SK-N-SH treated with all-trans-retinoic acid at 6 μM for 48 hours (cell line): ENCODE data around the gene SRGAP2C.
"Not testable (repeated sequence)": the region's sequence is repeated elsewhere in the genome, so short reads cannot be mapped to it uniquely, and the experiment has no call there.

Experiments
- ISL1 ChIP-seq: fragments of 250-450 bp; sonication (Bioruptor Pico); IDR thresholded peaks from 2 replicates; pipeline ENCODE4 v2.1.2; 2022; ENCODE audit warnings: mild to moderate bottlenecking, moderate library complexity
- OSR1 ChIP-seq: fragments of 250-450 bp; sonication (Bioruptor Pico); IDR thresholded peaks from 2 replicates; pipeline ENCODE4 v1.8.0; 2022; ENCODE audit warnings: moderate library complexity, mild to moderate bottlenecking, inconsistent platforms
- PPARA ChIP-seq: fragments of 250-450 bp; sonication (Bioruptor Pico); IDR thresholded peaks from 2 replicates; pipeline ENCODE4 v1.5.0; 2020; ENCODE audit warnings: mild to moderate bottlenecking, borderline replicate concordance
- TOX ChIP-seq: fragments of 250-450 bp; sonication (Bioruptor Pico); IDR thresholded peaks from 2 replicates; pipeline ENCODE4 v1.8.0; 2021; ENCODE audit warnings: mild to moderate bottlenecking, moderate library complexity, borderline replicate concordance
- TF ChIP-seq, protein P1 (sequence below): fragments of 250-450 bp; sonication (Bioruptor Pico); IDR thresholded peaks from 2 replicates; pipeline ENCODE4 v1.5.1; 2021; ENCODE audit warnings: mild to moderate bottlenecking, moderate library complexity

DNA sequence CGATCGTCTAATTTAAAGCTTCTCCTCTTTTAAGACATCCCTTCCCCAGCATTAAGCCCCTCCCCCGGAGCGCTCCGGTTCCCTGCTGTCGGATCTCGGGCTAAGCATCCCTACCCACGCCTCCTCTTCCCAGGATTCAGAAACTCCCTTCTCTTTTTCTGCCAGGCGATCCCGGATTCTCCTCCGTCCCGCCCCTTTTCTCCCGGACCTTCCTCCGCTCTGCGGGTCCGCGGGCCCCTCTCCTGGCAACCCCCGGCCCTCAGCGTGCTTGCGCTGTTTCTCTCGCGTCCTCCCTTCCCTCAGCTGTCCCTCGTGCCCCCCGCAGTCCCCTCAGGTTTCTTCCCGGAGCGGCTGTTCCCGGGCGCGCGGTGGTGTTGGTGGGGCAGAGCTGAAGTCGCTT lies 908 bp upstream of the SRGAP2C start:
- not testable (repeated sequence) for TF ChIP-seq TOX (CRISPR knock-in tag); OSR1 (CRISPR knock-in tag); PPARA (CRISPR knock-in tag); ISL1
- TF ChIP-seq, protein P1, sequence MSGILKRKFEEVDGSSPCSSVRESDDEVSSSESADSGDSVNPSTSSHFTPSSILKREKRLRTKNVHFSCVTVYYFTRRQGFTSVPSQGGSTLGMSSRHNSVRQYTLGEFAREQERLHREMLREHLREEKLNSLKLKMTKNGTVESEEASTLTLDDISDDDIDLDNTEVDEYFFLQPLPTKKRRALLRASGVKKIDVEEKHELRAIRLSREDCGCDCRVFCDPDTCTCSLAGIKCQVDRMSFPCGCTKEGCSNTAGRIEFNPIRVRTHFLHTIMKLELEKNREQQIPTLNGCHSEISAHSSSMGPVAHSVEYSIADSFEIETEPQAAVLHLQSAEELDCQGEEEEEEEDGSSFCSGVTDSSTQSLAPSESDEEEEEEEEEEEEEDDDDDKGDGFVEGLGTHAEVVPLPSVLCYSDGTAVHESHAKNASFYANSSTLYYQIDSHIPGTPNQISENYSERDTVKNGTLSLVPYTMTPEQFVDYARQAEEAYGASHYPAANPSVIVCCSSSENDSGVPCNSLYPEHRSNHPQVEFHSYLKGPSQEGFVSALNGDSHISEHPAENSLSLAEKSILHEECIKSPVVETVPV (CRISPR knock-in tag) = not testable (repeated sequence)
